GM19324 (cell line): ENCODE data around the gene DUSP15.

Experiments used
- ATAC-seq: cut with Tn5 transposase; IDR thresholded peaks from one replicate; pipeline ENCODE4 v1.9.1; 2021; ENCODE audit warnings: mild to moderate bottlenecking, moderate library complexity; ENCODE audit not compliant: unreplicated experiment, low FRiP score

Gene DUSP15

DNA sequence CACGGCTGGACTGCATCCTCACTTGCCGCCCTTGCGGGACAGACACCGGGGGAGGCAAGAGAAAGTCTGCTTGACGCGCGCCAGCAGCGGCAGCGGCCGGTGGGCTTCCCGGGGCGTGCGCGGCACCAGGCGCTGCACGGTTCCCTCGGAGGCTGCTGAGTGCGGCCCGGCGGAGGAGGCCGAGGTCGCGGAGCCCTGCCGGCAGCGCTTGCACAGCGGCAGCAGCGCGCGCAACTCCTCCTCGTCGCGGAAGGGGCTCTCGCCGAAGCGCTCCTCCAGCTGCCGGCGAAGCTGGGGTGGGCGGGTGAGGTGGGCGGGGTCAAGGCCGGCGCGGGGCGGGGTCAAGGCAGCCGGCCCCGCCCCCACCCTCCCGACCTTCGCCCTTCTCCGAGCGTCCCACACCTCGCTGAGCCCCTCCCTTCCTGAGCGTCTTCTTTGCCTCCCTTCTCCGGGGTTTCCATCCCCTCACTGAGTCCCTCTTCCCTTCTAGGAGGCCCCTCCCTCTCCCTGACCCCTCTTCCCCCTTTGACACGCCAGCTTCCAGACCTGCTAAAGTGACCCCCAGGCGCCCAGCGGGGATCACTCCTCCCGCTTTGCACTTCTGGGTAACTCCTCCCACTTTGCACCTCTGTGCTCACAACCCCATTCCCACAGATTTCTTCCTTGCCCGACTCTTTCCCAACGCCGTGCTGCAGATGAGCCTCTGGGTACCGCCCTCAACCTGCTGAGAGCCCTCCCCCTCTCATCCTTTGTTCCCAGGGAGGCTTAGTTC, 8.8 kb downstream of the DUSP15 start:
- no peak for ATAC-seq

DNA sequence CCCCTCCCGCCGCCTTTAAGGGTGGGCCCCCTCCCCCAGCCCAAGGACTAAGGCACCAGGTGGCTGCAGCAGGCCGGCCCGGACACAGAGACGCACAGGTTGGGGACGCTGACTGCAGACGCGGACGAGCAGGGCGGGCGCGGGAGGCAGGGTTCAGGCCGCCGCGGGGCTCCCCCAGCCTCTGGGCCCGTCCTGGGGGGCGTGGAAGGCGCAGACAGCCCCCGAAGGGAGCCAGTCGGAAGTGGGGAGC, 9.3 kb downstream of the DUSP15 start:
- ATAC-seq, result no peak

DNA sequence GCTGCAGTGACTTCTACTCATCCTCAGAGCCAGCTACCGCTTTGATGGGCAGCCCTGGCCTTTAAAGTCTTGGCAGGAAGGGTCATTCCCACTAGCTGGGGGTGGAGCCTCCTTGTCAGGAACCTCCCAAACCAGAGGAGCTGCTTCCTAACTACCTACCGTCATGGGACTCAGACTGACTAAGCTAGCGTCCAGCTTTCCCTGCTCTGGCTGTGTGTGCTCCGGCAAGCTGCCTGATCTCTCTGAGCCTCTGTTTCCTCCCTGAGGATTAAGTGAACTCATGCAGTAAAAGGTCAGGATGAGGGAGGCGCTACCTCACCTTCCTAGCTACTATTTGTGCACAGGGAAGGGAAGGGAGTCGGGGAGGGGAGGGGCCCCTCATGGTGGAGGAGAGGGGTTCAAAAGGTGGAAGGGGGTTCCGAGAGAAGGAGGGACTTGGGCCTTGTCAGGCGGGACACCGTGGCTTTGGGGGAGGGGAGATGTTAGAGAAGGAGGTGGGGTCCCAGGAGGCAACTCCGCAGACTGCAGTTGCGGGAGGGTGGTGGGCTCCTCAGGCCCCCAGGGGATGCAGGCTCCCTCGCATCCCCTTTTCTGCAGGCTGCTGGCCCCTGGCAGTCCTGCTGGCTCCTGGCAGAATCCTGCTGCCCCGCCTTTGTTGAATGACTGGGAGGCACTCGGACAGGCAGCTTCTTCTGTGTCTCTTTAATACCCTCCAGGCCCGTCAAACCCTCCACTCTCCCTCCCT, 9.8 kb downstream of the DUSP15 start:
- ATAC-seq, result no peak

DNA sequence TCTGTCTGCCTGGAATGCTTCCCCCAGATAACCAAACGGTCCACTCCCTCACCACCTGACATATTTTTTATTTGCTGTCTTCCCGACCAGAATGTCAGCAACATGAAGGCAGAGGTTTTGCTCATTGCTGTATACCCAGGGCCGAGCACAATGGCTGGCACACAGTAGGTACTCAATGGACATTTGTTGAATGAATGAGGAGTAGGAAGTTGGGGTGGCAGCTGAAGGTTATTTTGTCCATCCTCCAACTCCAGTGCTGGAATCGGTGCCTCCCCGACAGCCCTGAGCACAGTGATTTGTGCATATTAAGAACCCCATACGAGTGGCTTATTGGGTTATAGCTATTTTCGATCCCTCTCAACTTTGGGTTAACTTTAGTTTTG, 10.3 kb downstream of the DUSP15 start:
- ATAC-seq, result no peak

DNA sequence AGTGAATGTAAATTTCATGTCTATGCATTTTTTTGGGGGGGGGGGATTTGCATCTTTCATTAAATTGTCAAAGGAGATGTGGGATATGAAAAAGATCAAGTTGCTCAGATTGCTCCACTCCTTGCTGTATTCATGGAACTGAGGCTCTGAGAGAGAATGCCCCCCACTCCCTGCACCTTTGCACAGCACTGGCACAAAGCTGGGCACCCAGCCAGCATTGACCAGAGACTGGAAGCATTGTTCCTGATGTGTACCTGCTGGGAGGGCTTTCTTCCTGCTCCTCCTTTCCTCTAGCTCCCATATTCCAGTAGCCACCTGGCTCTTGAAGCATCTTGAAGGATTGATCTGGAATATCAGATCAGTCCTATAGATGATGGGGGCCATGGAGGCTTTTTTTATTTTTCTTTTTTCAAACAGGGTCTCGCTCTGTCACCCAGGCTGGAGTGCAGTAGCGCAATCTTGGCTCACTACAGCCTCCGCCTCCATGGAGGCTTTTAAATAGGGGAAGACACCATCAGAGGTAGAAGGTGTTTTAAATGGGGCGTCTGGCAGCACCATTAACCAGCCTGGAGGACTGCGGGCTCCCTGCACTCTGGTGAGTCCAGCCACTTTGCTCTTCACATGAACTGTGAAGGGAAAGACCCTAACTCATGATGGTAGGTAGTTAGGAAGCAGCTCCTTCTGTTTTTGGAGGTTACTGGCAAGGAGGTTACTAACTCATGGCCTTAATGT, 10.9 kb downstream of the DUSP15 start:
- ATAC-seq, result no peak

DNA sequence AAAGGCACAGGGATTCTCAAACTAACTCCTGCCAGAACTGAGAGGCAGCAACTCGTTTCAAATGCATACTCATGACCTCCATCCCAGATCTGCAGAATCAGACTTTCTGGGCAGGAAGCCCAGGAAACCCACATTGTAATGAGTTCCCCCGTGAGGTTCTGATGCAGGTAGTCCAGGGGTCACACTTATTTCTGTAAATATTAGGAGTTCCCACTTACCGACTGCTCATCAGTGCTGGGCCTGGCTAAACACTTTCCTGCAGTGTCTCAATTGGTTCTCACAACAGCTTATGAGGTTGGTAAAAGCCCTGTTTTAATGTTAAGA, 11.6 kb downstream of the DUSP15 start:
- no peak for ATAC-seq

DNA sequence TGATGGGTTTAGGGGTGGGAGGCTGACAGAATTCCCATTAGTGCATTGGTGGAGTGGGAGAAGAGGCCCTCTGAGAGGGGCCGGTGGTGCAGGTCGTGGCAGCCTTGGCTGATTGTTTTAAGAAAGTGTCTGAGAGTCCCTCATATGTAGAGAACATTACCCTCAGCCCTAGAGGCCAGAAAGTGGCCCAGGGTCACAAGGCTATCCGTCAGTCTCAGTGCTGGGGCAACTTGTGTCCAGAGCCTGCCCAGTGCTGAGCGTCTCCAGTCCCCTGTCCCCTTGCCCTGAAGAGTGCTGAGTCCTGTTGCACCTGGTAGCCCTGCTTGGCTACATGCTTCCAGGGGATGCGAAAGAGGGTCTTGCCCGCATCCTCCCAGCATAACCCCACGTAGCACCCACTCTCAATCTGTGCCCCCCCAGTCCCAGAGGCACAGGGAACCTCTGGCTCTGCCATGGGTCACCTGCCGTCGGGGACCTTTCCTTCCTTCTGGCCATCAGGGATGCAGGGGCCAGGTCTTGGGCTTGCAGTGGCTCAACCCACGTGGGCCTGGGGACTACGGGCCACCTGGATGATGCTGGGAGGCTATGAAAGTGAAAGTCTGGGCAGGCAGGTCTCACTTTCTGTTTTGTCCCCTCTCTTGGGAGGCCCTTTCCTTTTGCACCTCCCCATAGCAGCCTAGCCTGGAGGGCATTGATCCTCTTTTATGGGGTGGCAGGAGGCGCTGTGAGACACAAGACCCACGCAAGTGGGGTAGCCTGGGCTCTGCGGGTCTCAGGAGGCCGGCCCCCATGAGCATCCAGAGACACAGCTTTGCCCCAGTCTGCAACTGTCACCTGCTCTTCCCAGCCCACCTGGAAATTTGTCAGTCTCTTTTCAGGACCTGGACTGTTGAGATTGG, 12.2 kb downstream of the DUSP15 start:
- no peak for ATAC-seq

DNA sequence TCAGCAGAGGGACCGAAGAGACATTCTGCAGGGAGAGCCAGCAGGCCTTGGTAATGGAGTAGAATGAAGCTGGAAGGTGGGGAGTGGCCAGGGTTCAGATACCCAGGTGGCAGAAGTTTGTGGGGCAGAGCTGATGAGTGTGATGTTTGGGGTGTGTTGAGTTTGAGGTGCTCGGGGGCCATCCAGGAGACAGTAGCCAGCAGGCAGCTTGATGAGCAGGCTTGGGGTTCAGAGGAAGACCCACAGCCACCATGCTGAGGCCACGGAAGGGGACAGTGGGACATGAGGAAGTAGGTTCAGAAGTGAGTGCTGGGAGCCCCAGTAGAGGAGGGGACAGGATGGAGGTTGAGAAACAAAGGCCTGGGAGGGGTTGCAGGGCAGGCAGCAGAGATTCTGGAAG, 13.8 kb downstream of the DUSP15 start:
- no peak for ATAC-seq

DNA sequence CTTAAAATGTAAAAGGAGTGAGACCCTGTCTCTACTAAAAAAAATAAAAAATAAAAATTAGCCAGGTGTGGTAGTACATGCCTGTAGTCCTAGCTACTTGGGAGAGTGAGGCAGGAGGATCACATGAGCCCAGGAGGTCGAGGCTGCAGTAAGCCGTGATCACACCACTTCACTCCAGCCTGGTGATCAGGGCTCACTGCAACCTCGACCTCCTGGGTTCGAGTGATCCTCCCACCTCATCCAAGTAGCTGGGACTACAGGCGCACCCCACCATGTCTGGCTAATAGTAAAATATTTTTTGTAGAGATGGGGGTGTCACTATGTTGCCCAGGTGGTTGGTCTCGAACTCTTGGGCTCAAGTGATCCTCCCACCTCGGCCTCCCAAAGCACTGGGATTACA, 16.8 kb downstream of the DUSP15 start:
- no peak for ATAC-seq

DNA sequence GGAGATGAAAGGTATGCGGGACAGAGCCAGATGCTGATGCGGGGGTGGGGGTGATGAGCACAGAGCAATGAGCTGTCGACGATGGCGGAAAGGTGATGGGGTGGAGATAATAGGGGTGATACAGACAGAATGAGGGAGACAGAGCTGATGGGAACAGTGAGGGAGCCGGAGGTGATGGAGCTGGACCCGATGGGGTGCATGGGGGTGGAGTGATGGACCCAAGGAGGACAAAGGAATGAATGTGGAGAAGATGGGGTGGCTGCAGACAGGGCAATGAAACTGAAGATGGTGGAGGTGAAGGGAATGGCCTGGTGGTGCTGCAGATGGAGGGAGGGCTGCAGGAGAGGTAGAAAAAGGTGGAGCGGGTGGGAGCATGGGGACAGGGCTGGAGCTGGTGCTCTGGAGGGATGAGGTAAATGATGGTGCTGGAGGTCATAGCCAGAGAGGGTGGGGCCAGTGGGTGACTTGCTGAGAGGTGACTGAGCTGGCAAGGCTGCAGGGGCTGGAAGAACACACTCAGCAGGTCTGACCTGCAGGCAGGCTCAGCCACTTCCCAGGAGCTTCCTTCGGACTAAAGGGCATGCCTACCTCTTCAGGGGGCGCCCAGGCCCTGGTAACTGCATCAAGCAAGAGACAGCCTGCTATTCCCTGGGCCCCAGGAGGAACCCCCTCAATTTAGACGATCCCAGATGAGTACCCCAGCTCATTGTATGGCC, 18.9 kb downstream of the DUSP15 start:
- no peak for ATAC-seq

DNA sequence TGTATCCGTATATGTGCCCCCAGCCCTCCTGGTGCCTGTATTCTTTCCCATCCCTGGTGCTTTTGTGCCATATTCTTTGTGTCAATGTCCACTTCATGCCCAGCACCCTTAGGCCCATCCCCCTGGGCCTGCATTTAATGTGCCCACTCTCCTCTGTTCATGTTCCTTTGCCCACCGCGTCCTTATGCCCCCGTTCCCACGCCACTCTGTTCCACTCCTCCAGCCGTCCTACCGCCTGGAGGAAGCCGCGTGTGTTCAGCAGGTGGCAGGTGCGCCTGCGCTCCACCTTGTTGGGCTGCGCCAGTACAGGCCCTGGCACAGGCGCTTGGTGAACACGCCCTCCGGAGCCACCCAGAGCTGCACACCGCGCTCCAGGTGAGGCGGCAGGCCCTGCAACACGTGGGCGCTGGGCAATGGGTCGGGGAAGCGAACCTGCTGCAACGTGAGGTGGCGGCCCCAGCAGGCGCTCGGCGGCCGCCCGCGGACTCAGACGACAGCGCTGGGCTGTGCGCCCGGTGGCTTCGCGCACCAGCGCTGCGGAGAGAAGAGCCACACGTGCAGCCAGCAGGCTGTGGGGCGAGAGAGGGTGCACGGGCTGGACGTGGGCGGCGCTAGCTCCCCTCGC, 20.9 kb downstream of the DUSP15 start:
- ATAC-seq, result no peak

DNA sequence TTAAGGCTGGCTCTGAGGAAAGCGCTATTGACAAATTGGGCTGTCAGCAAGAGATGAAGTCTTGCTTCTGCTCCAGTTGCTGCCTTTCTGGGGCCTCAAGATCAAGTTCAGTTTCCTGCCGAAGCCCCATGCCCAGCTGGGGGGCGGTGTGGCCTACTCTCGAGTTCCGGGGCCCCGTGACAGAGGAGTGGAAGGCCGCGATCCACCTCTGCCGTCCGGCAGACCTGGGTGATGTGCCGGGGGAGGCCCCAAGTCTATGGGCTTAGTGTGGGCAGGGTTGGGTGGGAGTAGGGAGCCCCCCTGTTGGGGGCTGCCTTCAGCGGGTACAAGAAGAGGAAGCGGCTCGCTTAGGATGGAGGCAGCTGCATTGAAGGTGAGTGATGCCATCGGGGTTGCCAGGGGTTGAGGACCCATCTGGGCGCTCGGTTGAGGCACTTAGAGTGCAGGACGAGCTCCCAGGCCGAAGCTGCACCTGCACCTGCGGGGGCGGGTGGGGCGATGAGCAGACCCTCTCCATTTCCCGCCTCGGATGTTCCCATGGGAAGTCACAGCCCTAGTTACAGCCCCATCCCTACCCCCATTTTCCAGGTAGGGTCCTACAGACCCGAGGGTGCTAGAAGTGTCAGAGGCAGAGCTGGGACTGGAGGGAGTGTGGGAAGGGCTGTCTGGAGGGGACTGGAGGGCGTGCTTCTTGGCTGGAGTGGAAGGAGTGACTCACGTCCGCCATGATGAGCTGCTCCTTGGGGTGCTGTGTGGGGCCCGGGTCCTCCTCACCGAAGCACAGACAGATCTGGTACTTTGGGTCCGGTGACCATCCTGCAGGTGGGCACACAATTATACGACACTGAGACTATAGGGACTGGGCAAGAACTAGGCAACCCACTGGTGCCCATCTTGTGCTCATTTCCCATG, 22.0 kb downstream of the DUSP15 start:
- no peak for ATAC-seq

DNA sequence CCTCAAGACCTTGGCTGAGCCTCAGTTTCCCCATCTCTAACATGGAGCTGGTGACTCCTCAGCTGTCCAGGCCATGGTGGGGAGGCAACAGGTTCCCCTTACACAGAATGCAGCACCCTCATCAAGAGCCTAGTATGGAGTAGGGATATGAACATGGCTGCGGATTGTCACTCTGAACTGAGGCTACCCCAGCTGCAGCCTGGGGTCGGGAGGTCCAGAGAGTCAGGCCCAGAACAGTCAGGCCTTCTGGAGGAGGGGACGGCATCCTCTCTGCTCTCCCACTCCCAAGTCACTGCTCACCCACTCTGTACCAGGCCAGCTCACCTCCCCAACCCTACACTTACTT, 23.6 kb downstream of the DUSP15 start:
- ATAC-seq, result no peak

DNA sequence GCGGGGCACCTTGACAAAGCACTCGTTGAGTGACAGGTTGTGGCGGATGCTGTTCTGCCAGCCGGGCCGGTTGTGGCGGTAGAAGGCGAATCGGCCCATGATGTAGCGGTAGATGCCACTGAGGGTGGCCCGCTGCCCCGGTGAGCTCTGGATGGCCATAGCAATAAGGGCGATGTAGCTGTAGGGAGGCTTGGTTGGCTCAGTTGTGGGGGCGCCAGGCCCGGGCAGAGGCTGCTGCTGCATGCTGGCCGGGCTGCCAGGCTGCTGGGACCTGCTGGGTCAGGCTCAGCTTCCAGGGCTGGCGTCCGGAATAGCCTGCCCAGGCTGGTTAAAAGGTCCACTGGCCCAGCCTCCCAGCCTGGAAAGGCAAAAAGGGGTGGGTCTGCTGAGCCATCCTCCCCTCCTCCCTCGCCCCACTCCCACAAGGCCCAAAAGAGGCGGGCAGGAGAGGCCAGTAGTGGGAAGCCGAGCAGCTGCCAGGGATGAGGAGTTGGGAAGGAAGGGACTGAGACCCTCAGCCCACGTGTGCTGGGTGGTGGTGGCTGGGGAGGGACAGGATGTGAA, 24.9 kb downstream of the DUSP15 start, which contains the start of gene FOXS1:
Gene FOXS1, minus strand, starts transcription at position 305 of the 564 bp plus-strand sequence. Its CDS starts 62 bp downstream, at position 243.
- no peak for ATAC-seq

DNA sequence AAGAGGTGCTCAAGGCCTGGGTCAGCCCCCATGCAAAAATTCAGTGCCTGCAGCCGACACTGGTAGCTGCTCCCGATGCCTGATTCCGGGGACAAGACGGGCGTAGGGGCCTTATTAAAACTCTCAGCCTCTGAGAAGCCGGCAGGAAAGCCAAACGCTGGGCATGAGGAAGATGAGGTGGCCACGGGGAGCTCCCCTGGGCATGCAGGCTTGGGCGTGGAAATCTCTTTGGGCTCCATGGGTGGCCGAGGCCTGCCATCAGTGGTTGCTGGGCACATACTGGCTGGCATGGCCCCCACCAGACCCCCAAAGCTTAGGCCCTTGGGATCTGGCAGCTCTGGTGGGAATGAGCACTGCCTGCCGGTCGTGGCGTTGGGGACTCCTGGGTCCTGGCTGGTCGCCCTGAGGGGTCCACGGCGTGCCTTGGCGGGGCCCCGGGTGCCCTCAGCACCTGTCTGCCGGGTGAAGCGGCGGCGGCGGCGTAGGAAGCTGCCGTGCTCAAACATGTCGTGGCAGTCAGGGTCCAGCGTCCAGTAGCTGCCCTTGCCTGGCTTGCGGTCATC, 25.5 kb downstream of the DUSP15 start:
- no peak for ATAC-seq

DNA sequence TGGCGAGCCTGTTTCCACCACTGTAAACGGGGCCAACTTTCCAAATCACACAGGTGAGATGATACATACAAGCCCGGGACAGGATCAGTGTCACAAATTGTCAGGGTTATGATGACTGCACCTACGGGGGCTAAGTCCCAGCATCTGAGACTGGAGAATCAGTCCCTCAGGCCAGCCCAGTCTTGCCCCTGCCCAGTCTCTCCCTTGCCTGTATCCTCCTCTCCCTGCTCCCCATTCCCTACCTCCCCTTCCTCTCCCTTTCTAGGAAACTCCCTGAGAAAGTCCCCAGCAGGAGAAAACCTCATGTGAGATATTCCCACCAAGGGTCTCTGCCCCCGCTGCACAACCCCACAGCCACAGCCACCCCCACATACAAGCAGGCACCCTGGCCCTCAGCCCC, 26.4 kb downstream of the DUSP15 start:
- no peak for ATAC-seq

DNA sequence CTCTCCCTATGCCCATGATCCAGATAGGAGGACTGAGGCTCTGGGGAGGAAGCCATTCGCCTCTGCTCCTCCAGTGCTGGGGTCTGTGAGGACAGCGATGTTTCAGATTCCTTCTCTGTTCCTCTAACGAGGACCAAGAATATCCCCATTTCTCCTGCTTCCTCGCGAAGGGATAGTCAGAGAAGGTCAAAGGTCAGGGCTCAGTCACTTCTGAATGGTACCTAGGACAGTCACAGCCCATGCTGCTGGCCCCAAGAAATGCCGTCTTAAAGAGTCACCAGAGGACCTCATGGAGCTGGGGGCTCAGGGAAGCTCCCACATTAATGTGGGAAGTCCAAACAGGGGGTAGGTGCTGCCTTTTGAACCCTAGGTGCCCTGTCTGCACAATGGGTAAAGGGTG, 27.0 kb downstream of the DUSP15 start:
- no peak for ATAC-seq

DNA sequence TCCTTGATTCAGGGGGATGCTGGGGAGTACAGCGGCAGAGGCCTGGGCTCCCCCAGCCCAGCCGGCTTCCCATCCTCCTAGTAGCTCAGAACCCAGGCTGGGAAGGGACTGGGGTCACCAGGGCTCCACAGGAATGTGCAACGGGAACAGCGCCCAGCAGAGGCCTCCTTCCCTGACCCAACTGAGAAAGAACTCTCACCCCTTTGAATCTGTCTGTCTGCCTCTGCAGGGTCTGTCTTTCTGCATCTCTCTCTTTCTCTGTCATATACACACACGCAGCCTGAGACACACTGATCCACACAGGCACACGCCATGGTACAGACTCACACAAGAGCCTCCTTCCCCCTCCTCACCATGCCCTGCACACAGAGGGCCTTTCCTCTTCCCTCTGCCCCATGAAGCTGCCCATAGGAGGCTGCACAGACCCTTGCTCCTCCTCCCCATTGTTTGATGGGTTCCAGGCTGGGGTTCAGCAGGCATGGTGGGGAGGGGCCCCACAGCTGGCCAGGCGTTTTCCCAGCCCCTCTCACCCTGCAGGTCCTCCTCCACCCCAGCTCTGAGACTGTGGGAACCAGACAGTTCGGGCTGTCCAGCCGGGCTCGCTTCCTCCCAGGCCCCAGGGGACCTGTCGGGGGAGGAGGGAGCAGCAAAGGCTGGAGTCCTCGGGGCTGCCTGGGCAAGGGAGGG, 27.7 kb downstream of the DUSP15 start:
- no peak for ATAC-seq
